Lung (tissue), 12 donors: ENCODE data around the gene TENT5C. TPM values are rescaled to one million over a fixed set of nuclear protein-coding genes. Genes with fewer than 3 reads are reported as not detected.

ENCODE experiments used
- ATAC-seq: fragments of 200-7000 bp; cut with Tn5 transposase; one replicate; pipeline ENCODE4 v1.9.1; 2020; ENCODE audit warnings: moderate number of reproducible peaks; ENCODE audit not compliant: insufficient read depth, low FRiP score
- DNase-seq, 3 donors: peaks; one replicate each; pipeline ENCODE4 v3.0.0-alpha.2; 2013 to 2017
- H3K27ac ChIP-seq, 2 donors: one replicate each; pipeline ENCODE4 v1.5.1; 2013; ENCODE audit warnings: mild to moderate bottlenecking in 2 of 2, moderate library complexity in 2 of 2, control low read depth in 1 of 2, inconsistent platforms in 1 of 2, low read depth in 1 of 2, low read length in 1 of 2
- H3K27me3 ChIP-seq, 3 donors: one replicate each; pipeline ENCODE4 v1.5.1; 2013; ENCODE audit warnings: low read length in 2 of 3; ENCODE audit not compliant: control insufficient read depth in 3 of 3, insufficient read depth in 3 of 3
- H3K36me3 ChIP-seq, 4 donors: one replicate each; pipeline ENCODE4 v1.5.1; 2013; ENCODE audit warnings: low read length in 4 of 4, mild to moderate bottlenecking in 1 of 4, moderate library complexity in 1 of 4; ENCODE audit not compliant: control insufficient read depth in 4 of 4, insufficient read depth in 4 of 4
- H3K4me1 ChIP-seq, 5 donors: one replicate each; pipeline ENCODE4 v1.5.1; 2013; ENCODE audit warnings: low read length in 5 of 5, mild to moderate bottlenecking in 2 of 5, moderate library complexity in 1 of 5; ENCODE audit not compliant: control insufficient read depth in 5 of 5, insufficient read depth in 5 of 5
- H3K4me3 ChIP-seq: one replicate; pipeline ENCODE4 v1.5.1; 2013; ENCODE audit warnings: mild to moderate bottlenecking, control low read depth, moderate library complexity
- H3K9ac ChIP-seq, 2 donors: one replicate each; pipeline ENCODE4 v1.5.1; 2013; ENCODE audit warnings: low read length in 2 of 2, control low read depth in 1 of 2; ENCODE audit not compliant: insufficient read depth in 1 of 2
- H3K9me3 ChIP-seq, 4 donors: one replicate each; pipeline ENCODE4 v1.5.1; 2013; ENCODE audit warnings: low read length in 3 of 4, mild to moderate bottlenecking in 1 of 4, moderate library complexity in 1 of 4; ENCODE audit not compliant: control insufficient read depth in 4 of 4, insufficient read depth in 3 of 4
- WGBS, 2 donors: extraction: QIAGEN DNeasy Blood & Tissue Kit; methylation state at CpG; one replicate each; pipeline ENCODE4 v1.1.7; 2013; 5-methylcytosine and 5-hydroxymethylcytosine counted together
- polyA plus RNA-seq, 2 donors: library from polyadenylated mRNA; stranded (reverse); fragments of 200-250 nt; gene quantifications; one replicate each; pipeline ENCODE4 v1.2.1, GENCODE V29; 2013
- total RNA-seq, 2 donors: library from RNA; depleted of rRNA in 1 of 2; stranded (reverse); fragments of >200 nt in 1 of 2; gene quantifications; one replicate each; pipeline ENCODE4 v1.2.1, GENCODE V29; 2014 to 2021
- TF ChIP-seq, protein P1 (sequence below): IDR thresholded peaks from 2 replicates; pipeline ENCODE4 v1.5.1; 2012; ENCODE audit warnings: mild to moderate bottlenecking; ENCODE audit errors: control extremely low read depth, extremely low read depth
- donor health status: control.
- donor health status: control.
- donor health status: Bipolar disorder and iron deficiency.
- donor health status: healthy.
- donor health status: DM: yes; HTN: yes; CAD: no.

Gene TENT5C
- total and polyA plus RNA-seq, 4 donors, result 2.7 to 39.0 (median 17.5) TPM

DNA sequence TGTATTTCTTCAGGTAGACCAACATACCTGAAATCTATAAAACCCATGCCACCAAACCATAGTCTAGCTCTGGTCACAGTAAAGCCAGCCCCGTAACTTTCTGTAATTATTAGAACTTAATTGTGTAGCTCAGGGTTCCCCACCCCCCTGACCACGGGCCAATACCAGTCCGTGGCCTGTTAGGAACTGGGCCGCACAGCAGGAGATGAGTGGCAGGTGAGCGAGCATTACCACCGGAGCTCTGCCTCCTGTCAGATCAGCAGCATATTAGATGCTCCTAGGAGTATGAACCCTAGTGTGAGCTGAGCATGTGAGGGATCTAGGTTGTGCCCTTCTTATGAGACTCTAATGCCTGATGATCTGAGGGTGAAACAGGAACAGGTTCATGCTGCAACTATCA, 14.6 kb downstream of the TENT5C start:
- WGBS, 2 donors, result 94 to 97% methylated on average over 6 of the region's 6 CpGs
- H3K27ac ChIP-seq, result no peak overlapping the region
- H3K9ac ChIP-seq, result no peak overlapping the region
- no peak overlapping the region for H3K4me3 ChIP-seq
- peaks cover 0 to 12% (median 0%) of the 10 kb centered on the region in 4 donors for H3K36me3 ChIP-seq
- DNase-seq (no peak), ATAC-seq (no peak)
- no peaks in the 10 kb centered on the region for H3K9me3 ChIP-seq
- H3K4me1 ChIP-seq, result no peaks in the 10 kb centered on the region
- TF ChIP-seq, protein P1, sequence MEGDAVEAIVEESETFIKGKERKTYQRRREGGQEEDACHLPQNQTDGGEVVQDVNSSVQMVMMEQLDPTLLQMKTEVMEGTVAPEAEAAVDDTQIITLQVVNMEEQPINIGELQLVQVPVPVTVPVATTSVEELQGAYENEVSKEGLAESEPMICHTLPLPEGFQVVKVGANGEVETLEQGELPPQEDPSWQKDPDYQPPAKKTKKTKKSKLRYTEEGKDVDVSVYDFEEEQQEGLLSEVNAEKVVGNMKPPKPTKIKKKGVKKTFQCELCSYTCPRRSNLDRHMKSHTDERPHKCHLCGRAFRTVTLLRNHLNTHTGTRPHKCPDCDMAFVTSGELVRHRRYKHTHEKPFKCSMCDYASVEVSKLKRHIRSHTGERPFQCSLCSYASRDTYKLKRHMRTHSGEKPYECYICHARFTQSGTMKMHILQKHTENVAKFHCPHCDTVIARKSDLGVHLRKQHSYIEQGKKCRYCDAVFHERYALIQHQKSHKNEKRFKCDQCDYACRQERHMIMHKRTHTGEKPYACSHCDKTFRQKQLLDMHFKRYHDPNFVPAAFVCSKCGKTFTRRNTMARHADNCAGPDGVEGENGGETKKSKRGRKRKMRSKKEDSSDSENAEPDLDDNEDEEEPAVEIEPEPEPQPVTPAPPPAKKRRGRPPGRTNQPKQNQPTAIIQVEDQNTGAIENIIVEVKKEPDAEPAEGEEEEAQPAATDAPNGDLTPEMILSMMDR, result no peak
- H3K27me3 ChIP-seq, result no peaks in the 10 kb centered on the region

DNA sequence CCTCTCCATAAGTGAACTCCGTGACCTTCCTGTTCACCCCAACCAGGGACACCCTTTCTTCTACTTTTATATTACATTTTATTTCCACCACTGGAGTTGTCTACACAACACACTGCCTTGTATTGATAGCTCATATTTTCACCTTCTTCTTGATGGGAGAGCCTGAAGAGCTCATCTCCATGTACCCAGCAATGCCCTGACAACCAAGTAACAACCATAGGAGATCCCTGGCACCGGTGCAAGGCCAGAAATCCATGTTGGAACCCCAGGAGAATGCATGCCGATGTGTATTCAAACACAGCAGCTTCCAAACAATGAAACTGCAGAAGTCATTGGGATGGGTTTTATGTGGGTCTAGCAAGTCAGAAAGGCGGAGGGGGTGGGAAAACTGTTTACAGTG, 15.5 kb downstream of the TENT5C start:
- peaks cover 0 to 12% (median 0%) of the 10 kb centered on the region in 4 donors for H3K36me3 ChIP-seq
- no peak for DNase-seq
- TF ChIP-seq, protein P1, result no peak
- WGBS, 2 donors, result 94% methylated on average over 4 of the region's 4 CpGs
- no peaks in the 10 kb centered on the region for H3K9me3 ChIP-seq
- H3K4me1 ChIP-seq, result peaks cover 0 to 3% (median 0%) of the 10 kb centered on the region in 5 donors
- no peak overlapping the region for H3K27ac ChIP-seq
- no peak overlapping the region for H3K9ac ChIP-seq
- no peak for ATAC-seq
- no peak overlapping the region for H3K4me3 ChIP-seq
- H3K27me3 ChIP-seq, result no peaks in the 10 kb centered on the region

DNA sequence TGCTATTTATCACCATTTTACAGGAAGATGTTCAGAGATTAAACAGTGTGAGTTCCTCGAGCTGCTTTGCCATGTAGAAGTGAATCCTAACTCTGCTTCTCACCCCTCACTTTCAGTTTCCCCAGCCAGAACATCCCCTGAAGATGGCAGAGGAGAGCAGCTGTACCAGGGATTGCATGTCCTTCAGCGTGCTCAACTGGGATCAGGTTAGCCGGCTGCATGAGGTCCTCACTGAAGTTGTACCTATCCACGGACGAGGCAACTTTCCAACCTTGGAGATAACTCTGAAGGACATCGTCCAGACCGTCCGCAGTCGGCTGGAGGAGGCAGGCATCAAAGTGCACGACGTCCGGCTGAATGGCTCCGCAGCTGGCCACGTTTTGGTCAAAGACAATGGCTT, 16.9 kb downstream of the TENT5C start:
- Histone ChIP-seq H3K9ac (no peak overlapping the region), H3K27ac (no peak overlapping the region), H3K27me3 (no peaks in the 10 kb centered on the region), H3K36me3 (peaks cover 0 to 12% (median 0%) of the 10 kb centered on the region in 4 donors), H3K9me3 (no peaks in the 10 kb centered on the region), H3K4me1 (peaks cover 0 to 12% (median 0%) of the 10 kb centered on the region in 5 donors), H3K4me3 (no peak overlapping the region)
- DNase-seq (no peak), ATAC-seq (no peak)
- TF ChIP-seq, protein P1, result no peak
- 87 to 88% methylated on average over 14 of the region's 14 CpGs for WGBS, 2 donors

DNA sequence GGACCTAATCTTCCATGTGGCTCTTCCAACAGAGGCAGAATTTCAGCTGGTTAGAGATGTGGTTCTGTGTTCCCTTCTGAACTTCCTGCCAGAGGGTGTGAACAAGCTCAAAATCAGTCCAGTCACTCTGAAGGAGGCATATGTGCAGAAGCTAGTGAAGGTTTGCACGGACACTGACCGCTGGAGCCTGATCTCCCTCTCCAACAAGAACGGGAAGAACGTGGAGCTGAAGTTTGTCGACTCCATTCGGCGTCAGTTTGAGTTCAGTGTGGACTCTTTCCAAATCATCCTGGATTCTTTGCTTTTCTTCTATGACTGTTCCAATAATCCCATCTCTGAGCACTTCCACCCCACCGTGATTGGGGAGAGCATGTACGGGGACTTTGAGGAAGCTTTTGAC, 17.3 kb downstream of the TENT5C start:
- Histone ChIP-seq H3K4me3 (no peak overlapping the region), H3K36me3 (peaks cover 0 to 12% (median 0%) of the 10 kb centered on the region in 4 donors), H3K9me3 (no peaks in the 10 kb centered on the region), H3K27ac (no peak overlapping the region), H3K27me3 (no peaks in the 10 kb centered on the region), H3K9ac (no peak overlapping the region), H3K4me1 (peaks cover 0 to 12% (median 0%) of the 10 kb centered on the region in 5 donors)
- TF ChIP-seq, protein P1, result no peak
- 80 to 82% methylated on average over 9 of the region's 9 CpGs for WGBS, 2 donors
- no peak for ATAC-seq
- no peak for DNase-seq
